Measurements from ENCODE around the gene CLIC3.
"Not testable (repeated sequence)": the region's sequence is repeated elsewhere in the genome, so short reads cannot be mapped to it uniquely, and the experiment has no call there.

CLIC3 gene

GRCh38 chr9:137017791-137018497 is 21.6 kb upstream of the CLIC3 start:
- DNase-seq (ENCODE audit: low read depth in 1 of 2, low spot score in 1 of 2) = no peak

GRCh38 chr9:137017071-137017470 is 20.7 kb upstream of the CLIC3 start:
- DNase-seq (ENCODE audit: low read depth in 1 of 2, low spot score in 1 of 2) = no peak

- DNase-seq (ENCODE audit: low read depth in 1 of 2, low spot score in 1 of 2) = no peak
Measured at GRCh38 chr9:137016436-137016835, 20.1 kb upstream of the CLIC3 start.

GRCh38 chr9:137015976-137016375 is 19.6 kb upstream of the CLIC3 start:
- no peak for DNase-seq (ENCODE audit: low read depth in 1 of 2, low spot score in 1 of 2)

GRCh38 chr9:137015540-137015930 is 19.2 kb upstream of the CLIC3 start:
- no peak for DNase-seq (ENCODE audit: low read depth in 1 of 2, low spot score in 1 of 2)

GRCh38 chr9:137014776-137015539 is 18.6 kb upstream of the CLIC3 start:
- no peak for DNase-seq (ENCODE audit: low read depth in 1 of 2, low spot score in 1 of 2)

- DNase-seq (ENCODE audit: low read depth in 1 of 2, low spot score in 1 of 2) = no peak
Measured at GRCh38 chr9:137014166-137014565, 17.8 kb upstream of the CLIC3 start.

- DNase-seq (ENCODE audit: low read depth in 1 of 2, low spot score in 1 of 2) = no peak
Measured at GRCh38 chr9:137013571-137013940, 17.2 kb upstream of the CLIC3 start.

- no peak for DNase-seq (ENCODE audit: low read depth in 1 of 2, low spot score in 1 of 2)
Measured at GRCh38 chr9:137012694-137013570, 16.6 kb upstream of the CLIC3 start.

- DNase-seq (ENCODE audit: low read depth in 1 of 2, low spot score in 1 of 2) = no peak
Measured at GRCh38 chr9:137011907-137012675, 15.7 kb upstream of the CLIC3 start.

- DNase-seq (ENCODE audit: low read depth in 1 of 2, low spot score in 1 of 2) = no peak
Measured at GRCh38 chr9:137011156-137011555, 14.8 kb upstream of the CLIC3 start.

GRCh38 chr9:137009938-137010732 is 13.8 kb upstream of the CLIC3 start:
- DNase-seq (ENCODE audit: low read depth in 1 of 2, low spot score in 1 of 2) = no peak

- no peak for DNase-seq (ENCODE audit: low read depth in 1 of 2, low spot score in 1 of 2)
Measured at GRCh38 chr9:137009217-137009616, 12.8 kb upstream of the CLIC3 start.

GRCh38 chr9:137008312-137008711 is 11.9 kb upstream of the CLIC3 start:
- DNase-seq (ENCODE audit: low read depth in 1 of 2, low spot score in 1 of 2) = no peak

- no peak for DNase-seq (ENCODE audit: low read depth in 1 of 2, low spot score in 1 of 2)
Measured at GRCh38 chr9:137007816-137008270, 11.5 kb upstream of the CLIC3 start.

GRCh38 chr9:137007108-137007815 is 10.9 kb upstream of the CLIC3 start:
- DNase-seq (ENCODE audit: low read depth in 1 of 2, low spot score in 1 of 2) = no peak

GRCh38 chr9:137006116-137007003 is 10.0 kb upstream of the CLIC3 start:
- DNase-seq (ENCODE audit: low read depth in 1 of 2, low spot score in 1 of 2) = no peak

- DNase-seq (ENCODE audit: low read depth in 1 of 2, low spot score in 1 of 2) = not testable (repeated sequence)
Measured at GRCh38 chr9:137004285-137004684, 7.9 kb upstream of the CLIC3 start.

Data from stimulated activated CD4-positive, alpha-beta T cell treated with anti-CD3 and anti-CD28 coated beads, Interleukin-15, amount 100 ng/mL, for 1 hour (primary cell).